ENCODE measurements around the gene ENOX1.

DNA sequence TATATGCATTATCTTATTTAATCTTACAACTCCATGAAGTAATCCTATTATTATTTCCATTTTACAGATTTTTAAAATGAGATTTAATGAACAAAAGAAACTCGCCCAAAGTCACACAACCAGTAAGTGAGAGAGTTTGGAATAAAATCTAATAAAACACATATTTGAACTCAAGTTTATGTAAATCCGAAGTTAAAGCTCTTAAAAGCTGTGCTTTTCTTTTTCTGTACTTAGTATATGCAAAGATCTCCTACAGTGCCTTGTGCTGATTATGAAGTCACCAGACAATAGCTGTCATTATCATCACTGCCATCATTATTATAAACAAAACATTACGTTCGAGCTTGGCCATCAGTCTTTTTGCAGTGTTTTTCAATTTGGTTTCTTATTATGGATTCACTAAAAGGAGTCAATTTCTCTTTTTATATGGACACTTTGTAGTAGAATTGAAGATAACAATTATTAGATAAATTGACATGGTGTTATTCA lies 29.7 kb upstream of the ENOX1 start:
- TF ChIP-seq, protein P1, sequence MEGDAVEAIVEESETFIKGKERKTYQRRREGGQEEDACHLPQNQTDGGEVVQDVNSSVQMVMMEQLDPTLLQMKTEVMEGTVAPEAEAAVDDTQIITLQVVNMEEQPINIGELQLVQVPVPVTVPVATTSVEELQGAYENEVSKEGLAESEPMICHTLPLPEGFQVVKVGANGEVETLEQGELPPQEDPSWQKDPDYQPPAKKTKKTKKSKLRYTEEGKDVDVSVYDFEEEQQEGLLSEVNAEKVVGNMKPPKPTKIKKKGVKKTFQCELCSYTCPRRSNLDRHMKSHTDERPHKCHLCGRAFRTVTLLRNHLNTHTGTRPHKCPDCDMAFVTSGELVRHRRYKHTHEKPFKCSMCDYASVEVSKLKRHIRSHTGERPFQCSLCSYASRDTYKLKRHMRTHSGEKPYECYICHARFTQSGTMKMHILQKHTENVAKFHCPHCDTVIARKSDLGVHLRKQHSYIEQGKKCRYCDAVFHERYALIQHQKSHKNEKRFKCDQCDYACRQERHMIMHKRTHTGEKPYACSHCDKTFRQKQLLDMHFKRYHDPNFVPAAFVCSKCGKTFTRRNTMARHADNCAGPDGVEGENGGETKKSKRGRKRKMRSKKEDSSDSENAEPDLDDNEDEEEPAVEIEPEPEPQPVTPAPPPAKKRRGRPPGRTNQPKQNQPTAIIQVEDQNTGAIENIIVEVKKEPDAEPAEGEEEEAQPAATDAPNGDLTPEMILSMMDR (conservative IDR thresholded peaks at IDR 0.05), result no peak
- no peak for TF ChIP-seq ZFX (IDR thresholded peaks at IDR 0.05)

All from C4-2B (cell line).